Panc1 (cell line): ENCODE measurements around the gene MYT1. TPM values are rescaled to one million over a fixed set of nuclear protein-coding genes. Genes with fewer than 3 reads are reported as not detected.

ENCODE experiments used
- ATAC-seq: fragments of 200-7000 bp; cut with Tn5 transposase; 2 replicates; pipeline ENCODE4 v1.9.1; 2020; ENCODE audit warnings: mild to moderate bottlenecking, moderate library complexity
- BruUV-seq: library from RNA; stranded (reverse); fragments of 400-500 nt; replicated peaks from 2 replicates; lab custom pipeline; 2021; lab: Mats Ljungman, UMichigan
- CTCF ChIA-PET: fragments of 300-600 bp; sonication (Branson Sonifier 250); formaldehyde crosslinking; loops from one replicate; lab custom pipeline; 2022; ENCODE audit warnings: antibody characterized with exemption; lab: Charles Lee
- POLR2A ChIA-PET: fragments of 300-600 bp; sonication (Branson Sonifier 250); formaldehyde crosslinking; loops from one replicate; lab custom pipeline; 2022; ENCODE audit warnings: antibody characterized with exemption; lab: Charles Lee
- DNase-seq: peaks from one replicate; pipeline ENCODE4 v3.0.0-alpha.2; 2010; ENCODE audit warnings: low read depth, low spot score
- H3K27ac ChIP-seq: 2 replicates; pipeline ENCODE4 v1.5.1; 2011; ENCODE audit warnings: mild to moderate bottlenecking, low read length, inconsistent platforms
- H3K27me3 ChIP-seq: fragments of 200-500 bp; sonication (Bioruptor generic); 2 replicates; pipeline ENCODE4 v1.6.0; 2014; ENCODE audit warnings: low read length, inconsistent platforms; ENCODE audit not compliant: control insufficient read depth, insufficient read depth
- H3K36me3 ChIP-seq: fragments of 200-500 bp; sonication (Bioruptor generic); 2 replicates; pipeline ENCODE4 v1.5.1; 2014; ENCODE audit warnings: inconsistent platforms, mild to moderate bottlenecking, low read length, moderate library complexity; ENCODE audit not compliant: control insufficient read depth, insufficient read depth
- H3K4me1 ChIP-seq: 2 replicates; pipeline ENCODE4 v1.5.1; 2011; ENCODE audit warnings: inconsistent platforms, mild to moderate bottlenecking, low read length, moderate library complexity; ENCODE audit not compliant: control insufficient read depth, insufficient read depth
- H3K4me3 ChIP-seq, 2 experiments: 2 replicates each; pipeline ENCODE4 v1.5.1; 2011 to 2012; ENCODE audit warnings: low read depth in 2 of 2, low read length in 2 of 2, mild to moderate bottlenecking in 2 of 2, inconsistent platforms in 1 of 2, moderate library complexity in 1 of 2
- H3K9me3 ChIP-seq: fragments of 200-500 bp; sonication (Bioruptor generic); 2 replicates; pipeline ENCODE4 v1.5.1; 2014; ENCODE audit warnings: low read depth, mild to moderate bottlenecking, inconsistent platforms, low read length, moderate library complexity; ENCODE audit not compliant: control insufficient read depth, insufficient read depth
- POLR2AphosphoS5 ChIP-seq: IDR thresholded peaks from 2 replicates; pipeline ENCODE4 v1.6.1; 2012; ENCODE audit warnings: mild to moderate bottlenecking, low read depth, low read length, moderate library complexity
- SIN3A ChIP-seq: IDR thresholded peaks from 2 replicates; pipeline ENCODE4 v1.6.1; 2012; ENCODE audit warnings: low read depth, mild to moderate bottlenecking, low read length, moderate library complexity, borderline replicate concordance; ENCODE audit not compliant: insufficient read depth
- TCF7L2 ChIP-seq: IDR thresholded peaks from 2 replicates; pipeline ENCODE4 v1.6.1; 2011; ENCODE audit warnings: mild to moderate bottlenecking, low read depth, low read length, inconsistent platforms
- in situ Hi-C: cut with HindIII; loops from 2 replicates; pipeline ENCODE4 v1.10.0; 2016; ENCODE audit warnings: low sequenced_read_pairs, low pct_unique_long_range_greater_than_20kb
- intact Hi-C: fragments of 100-400 bp; cut with micrococcal nuclease; formaldehyde crosslinking; loops from one replicate; pipeline ENCODE4 v1.10.0; 2022; ENCODE audit not compliant: unreplicated experiment
- total RNA-seq: library from RNA; stranded (reverse); gene quantifications from one replicate; pipeline ENCODE4 v1.2.1, GENCODE V29; 2021; ENCODE audit not compliant: unreplicated experiment
- TF ChIP-seq, protein P1 (sequence below): fragments of 450-650 bp; IDR thresholded peaks from 2 replicates; pipeline ENCODE4 v1.5.1; 2017; ENCODE audit warnings: mild to moderate bottlenecking
- TF ChIP-seq, protein P2 (sequence below), 2 experiments: IDR thresholded peaks; 2 replicates each; pipeline ENCODE4 v1.6.1; 2011 to 2012; ENCODE audit warnings: low read depth in 2 of 2, control low read depth in 1 of 2, low read length in 1 of 2, mild to moderate bottlenecking in 1 of 2, moderate library complexity in 1 of 2; ENCODE audit not compliant: insufficient read depth in 1 of 2

MYT1 gene
- total RNA-seq, 1 experiment from 2014 or later, result 0.41 TPM

DNA sequence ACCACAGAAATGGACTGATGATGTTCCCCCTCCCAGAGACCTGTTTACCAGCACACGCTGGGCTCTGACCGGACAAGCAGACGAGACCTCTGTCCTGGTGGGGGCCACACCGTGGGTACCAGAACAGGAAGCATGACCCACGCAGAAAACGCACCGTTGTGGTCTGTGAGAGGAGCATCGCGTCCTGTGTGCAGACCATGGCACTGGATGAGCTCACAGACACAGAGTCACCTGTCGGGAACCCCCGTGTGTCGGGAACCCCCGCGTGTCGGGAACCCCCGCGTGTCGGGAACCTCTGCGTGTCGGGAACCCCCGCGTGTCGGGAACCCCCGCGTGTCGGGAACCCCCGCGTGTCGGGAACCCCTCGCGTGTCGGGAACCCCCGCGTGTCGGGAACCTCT, 37.4 kb downstream of the MYT1 start:
- Histone ChIP-seq H3K27ac (no peak overlapping the region), H3K9me3 (no peaks in the 10 kb centered on the region), H3K36me3 (no peaks in the 10 kb centered on the region), H3K4me1 (no peaks in the 10 kb centered on the region), H3K27me3 (peaks cover 4% of the 10 kb centered on the region), H3K4me3 (no peak overlapping the region)
- ATAC-seq (no peak), DNase-seq (no peak)
- POLR2A ChIA-PET, result no interaction called here
- no TSS peak for BruUV-seq
- in situ Hi-C loops, result no loop called here
- intact Hi-C loops, result no loop called here
- TF ChIP-seq, protein P1, sequence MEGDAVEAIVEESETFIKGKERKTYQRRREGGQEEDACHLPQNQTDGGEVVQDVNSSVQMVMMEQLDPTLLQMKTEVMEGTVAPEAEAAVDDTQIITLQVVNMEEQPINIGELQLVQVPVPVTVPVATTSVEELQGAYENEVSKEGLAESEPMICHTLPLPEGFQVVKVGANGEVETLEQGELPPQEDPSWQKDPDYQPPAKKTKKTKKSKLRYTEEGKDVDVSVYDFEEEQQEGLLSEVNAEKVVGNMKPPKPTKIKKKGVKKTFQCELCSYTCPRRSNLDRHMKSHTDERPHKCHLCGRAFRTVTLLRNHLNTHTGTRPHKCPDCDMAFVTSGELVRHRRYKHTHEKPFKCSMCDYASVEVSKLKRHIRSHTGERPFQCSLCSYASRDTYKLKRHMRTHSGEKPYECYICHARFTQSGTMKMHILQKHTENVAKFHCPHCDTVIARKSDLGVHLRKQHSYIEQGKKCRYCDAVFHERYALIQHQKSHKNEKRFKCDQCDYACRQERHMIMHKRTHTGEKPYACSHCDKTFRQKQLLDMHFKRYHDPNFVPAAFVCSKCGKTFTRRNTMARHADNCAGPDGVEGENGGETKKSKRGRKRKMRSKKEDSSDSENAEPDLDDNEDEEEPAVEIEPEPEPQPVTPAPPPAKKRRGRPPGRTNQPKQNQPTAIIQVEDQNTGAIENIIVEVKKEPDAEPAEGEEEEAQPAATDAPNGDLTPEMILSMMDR, result no peak
- TF ChIP-seq, protein P2, sequence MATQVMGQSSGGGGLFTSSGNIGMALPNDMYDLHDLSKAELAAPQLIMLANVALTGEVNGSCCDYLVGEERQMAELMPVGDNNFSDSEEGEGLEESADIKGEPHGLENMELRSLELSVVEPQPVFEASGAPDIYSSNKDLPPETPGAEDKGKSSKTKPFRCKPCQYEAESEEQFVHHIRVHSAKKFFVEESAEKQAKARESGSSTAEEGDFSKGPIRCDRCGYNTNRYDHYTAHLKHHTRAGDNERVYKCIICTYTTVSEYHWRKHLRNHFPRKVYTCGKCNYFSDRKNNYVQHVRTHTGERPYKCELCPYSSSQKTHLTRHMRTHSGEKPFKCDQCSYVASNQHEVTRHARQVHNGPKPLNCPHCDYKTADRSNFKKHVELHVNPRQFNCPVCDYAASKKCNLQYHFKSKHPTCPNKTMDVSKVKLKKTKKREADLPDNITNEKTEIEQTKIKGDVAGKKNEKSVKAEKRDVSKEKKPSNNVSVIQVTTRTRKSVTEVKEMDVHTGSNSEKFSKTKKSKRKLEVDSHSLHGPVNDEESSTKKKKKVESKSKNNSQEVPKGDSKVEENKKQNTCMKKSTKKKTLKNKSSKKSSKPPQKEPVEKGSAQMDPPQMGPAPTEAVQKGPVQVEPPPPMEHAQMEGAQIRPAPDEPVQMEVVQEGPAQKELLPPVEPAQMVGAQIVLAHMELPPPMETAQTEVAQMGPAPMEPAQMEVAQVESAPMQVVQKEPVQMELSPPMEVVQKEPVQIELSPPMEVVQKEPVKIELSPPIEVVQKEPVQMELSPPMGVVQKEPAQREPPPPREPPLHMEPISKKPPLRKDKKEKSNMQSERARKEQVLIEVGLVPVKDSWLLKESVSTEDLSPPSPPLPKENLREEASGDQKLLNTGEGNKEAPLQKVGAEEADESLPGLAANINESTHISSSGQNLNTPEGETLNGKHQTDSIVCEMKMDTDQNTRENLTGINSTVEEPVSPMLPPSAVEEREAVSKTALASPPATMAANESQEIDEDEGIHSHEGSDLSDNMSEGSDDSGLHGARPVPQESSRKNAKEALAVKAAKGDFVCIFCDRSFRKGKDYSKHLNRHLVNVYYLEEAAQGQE (IDR thresholded peaks at IDR 0.05; ENCODE audit: insufficient read depth in 1 of 2, low read depth in 2 of 2, low read length in 1 of 2), result no peak
- no peak for TF ChIP-seq POLR2AphosphoS5
- TF ChIP-seq SIN3A, result no peak
- TF ChIP-seq TCF7L2, result no peak
- CTCF ChIA-PET, result interaction anchor here (0.7 kb wide), 1 partner anchor 47 kb away, joined by 6 read pairs; no protein-coding TSS in a partner anchor

DNA sequence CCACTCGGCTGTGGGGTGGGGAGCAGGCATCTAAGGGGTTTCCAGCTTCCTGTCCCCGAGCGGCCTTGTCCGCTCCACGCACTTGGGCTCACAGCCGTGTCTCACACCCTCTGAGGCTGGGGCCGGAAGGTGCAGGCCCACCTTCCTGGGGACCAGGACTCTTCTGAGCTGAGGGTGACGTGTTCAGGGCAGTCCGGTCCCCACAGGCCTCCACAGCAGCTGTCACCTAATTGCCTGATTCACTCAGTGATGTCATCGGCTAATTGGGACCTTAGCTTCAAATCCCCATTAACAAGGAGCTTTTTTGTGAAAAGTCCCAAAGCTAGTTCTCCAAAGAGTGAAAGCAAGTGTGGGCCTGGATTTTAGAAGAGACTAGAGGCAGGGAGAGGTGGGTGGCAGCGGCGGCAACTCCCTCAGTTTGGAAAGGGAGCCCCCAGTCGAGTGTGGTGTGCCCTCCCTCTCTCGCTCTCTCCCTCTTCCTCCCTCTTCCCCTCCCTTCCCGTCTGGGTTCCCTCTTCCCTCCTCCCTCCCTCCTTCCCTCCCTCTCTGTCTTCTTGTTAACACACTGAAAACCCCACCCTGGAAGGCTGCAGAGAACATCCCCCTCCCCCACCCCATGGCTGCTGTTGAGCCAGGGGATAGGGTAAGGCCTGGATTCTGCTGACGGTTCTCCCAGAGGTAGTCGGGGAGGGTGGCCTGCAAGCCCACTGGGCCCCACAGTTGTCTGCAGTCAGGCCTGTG, 39.0 kb downstream of the MYT1 start:
- no peak for DNase-seq
- no peak overlapping the region for H3K4me3 ChIP-seq
- intact Hi-C loops (no loop called here), in situ Hi-C loops (no loop called here)
- CTCF ChIA-PET, result no interaction called here
- POLR2A ChIA-PET, result no interaction called here
- BruUV-seq, result no TSS peak
- H3K27ac ChIP-seq, result no peak overlapping the region
- H3K36me3 ChIP-seq, result no peaks in the 10 kb centered on the region
- TF ChIP-seq, protein P2 (IDR thresholded peaks at IDR 0.05; ENCODE audit: insufficient read depth in 1 of 2, low read depth in 2 of 2, low read length in 1 of 2), result no peak
- no peak for TF ChIP-seq POLR2AphosphoS5
- no peak for TF ChIP-seq SIN3A
- no peak for TF ChIP-seq TCF7L2
- TF ChIP-seq, protein P1, result no peak
- peaks cover 4% of the 10 kb centered on the region for H3K27me3 ChIP-seq
- no peak; the same call in 1 of the 2 replicates for ATAC-seq
- H3K4me1 ChIP-seq, result no peaks in the 10 kb centered on the region
- H3K9me3 ChIP-seq, result no peaks in the 10 kb centered on the region
